GM12891 (cell line): Measurements from ENCODE around the gene C16orf86.
A peak's percentile ranks its signal among the peaks of the same experiment; 100 is the strongest.

ENCODE experiments used
- PAX5 ChIP-seq: IDR thresholded peaks from 2 replicates; pipeline ENCODE4 v1.6.1; 2011; ENCODE audit warnings: low read length, moderate library complexity, mild to moderate bottlenecking; ENCODE audit not compliant: insufficient read depth, severe bottlenecking
- POLR2A ChIP-seq: IDR thresholded peaks from 2 replicates; pipeline ENCODE4 v1.6.1; 2011; ENCODE audit warnings: low read depth, low read length, control low read depth
- POLR2AphosphoS5 ChIP-seq: IDR thresholded peaks from 2 replicates; pipeline ENCODE4 v1.6.1; 2011; ENCODE audit warnings: low read depth, low read length, control low read depth
- SPI1 ChIP-seq: IDR thresholded peaks from 2 replicates; pipeline ENCODE4 v1.6.1; 2011; ENCODE audit warnings: low read depth, low read length, control low read depth
- TAF1 ChIP-seq: IDR thresholded peaks from 2 replicates; pipeline ENCODE4 v1.6.1; 2011; ENCODE audit warnings: low read depth, low read length, control low read depth

GRCh38 chr16:67685388-67686112 lies 18.9 kb downstream of the C16orf86 start:
- TF ChIP-seq POLR2A = no peak
- no peak for TF ChIP-seq POLR2AphosphoS5
- no peak for TF ChIP-seq TAF1
- no peak for TF ChIP-seq SPI1
- peak; percentile 83 for TF ChIP-seq PAX5
